NCI-H460 (cell line): ENCODE results near the gene TPI1. TPM values are rescaled to one million over a fixed set of nuclear protein-coding genes. Genes with fewer than 3 reads are reported as not detected.
"Not testable (repeated sequence)": the region's sequence is repeated elsewhere in the genome, so short reads cannot be mapped to it uniquely, and the experiment has no call there.

Experiments
- DNase-seq: peaks from one replicate; pipeline ENCODE4 v3.0.0-alpha.2; 2016; ENCODE audit warnings: low read depth; ENCODE audit errors: extremely low read depth
- total RNA-seq: library from RNA; depleted of rRNA; stranded (reverse); fragments of >200 nt; shearing (Covaris generic); gene quantifications from 2 replicates; pipeline ENCODE4 v1.2.3, GENCODE V29; 2014

The TPI1 gene
- total RNA-seq, 1 experiment from 2014 or later, result 885 TPM

DNA sequence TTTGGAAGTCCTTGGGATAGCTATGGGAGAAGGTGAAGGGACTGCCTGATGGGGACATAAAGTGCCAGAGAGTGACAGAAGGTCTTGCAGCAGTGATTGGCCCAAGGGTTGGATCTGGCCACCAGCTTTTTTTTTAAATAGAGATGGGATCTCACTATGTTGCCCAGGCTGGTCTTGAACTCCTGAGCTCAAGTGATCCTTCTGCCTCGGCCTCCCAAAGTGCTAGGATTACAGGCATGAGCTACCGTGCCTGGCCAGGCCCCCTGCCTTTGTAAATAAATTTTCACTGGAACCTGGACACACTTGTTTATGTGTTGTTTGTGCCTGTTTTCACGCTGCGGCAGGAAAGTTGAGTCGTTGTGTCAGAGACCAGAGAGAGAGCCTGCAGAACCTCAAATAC lies 2.0 kb upstream of the TPI1 start:
- DNase-seq, result not testable (repeated sequence)

GRCh38 chr12:6866163-6866919 lies 990 bp upstream of the TPI1 start:
- DNase-seq, result no peak

GRCh38 chr12:6866920-6867412 lies 365 bp upstream of the TPI1 start:
- DNase-seq, result no peak

GRCh38 chr12:6868211-6869048 lies 1.1 kb downstream of the TPI1 start:
- no peak for DNase-seq

GRCh38 chr12:6869049-6870021 lies 2.0 kb downstream of the TPI1 start:
- peak; percentile 58 for DNase-seq

DNA sequence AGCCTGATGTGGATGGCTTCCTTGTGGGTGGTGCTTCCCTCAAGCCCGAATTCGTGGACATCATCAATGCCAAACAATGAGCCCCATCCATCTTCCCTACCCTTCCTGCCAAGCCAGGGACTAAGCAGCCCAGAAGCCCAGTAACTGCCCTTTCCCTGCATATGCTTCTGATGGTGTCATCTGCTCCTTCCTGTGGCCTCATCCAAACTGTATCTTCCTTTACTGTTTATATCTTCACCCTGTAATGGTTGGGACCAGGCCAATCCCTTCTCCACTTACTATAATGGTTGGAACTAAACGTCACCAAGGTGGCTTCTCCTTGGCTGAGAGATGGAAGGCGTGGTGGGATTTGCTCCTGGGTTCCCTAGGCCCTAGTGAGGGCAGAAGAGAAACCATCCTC lies 3.0 kb downstream of the TPI1 start:
- DNase-seq, result not testable (repeated sequence)

DNA sequence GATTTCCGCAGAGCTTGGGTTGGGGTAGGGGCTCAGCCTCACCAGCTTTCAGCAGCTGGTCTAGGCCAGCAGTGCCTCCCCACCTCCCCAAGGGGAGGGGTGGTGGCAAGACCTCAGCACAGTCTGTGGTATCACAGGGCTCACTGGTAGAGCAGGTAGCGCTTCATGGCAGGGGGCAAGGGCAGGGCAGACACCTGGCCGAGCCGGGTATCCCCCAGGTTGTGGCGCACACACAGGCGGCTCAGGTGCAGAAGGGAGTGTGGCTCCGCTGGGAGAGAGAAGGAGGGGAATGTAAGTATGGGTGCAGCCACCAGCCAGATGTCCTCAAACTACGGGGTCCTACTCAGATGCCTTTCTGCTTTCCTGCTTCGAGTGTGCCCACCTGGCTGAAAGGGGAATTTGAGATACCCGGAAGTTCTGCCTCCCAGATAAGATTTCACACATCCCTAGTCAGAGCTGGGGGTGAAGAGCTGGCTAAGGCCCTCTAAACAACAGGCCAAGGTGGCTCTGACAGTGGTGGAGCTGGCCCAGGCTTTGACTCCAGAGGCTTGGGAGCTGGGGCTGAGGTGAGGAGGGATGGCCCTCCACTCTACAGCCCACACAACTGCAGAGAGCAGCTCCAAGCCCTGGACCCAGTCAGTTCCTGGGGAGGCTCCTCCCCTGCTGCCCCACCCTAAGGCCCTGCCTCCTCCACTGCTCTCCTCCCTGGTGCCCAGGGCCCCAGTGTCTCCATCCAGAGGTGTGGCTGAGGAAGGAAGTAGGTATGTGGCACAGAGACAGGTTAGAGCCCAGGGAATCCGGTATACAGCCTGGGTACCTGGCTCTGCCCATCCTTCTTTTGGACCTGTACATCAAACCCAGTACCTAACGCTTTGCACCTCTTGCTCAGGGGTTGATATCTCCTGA lies 4.0 kb downstream of the TPI1 start:
- no peak for DNase-seq

DNA sequence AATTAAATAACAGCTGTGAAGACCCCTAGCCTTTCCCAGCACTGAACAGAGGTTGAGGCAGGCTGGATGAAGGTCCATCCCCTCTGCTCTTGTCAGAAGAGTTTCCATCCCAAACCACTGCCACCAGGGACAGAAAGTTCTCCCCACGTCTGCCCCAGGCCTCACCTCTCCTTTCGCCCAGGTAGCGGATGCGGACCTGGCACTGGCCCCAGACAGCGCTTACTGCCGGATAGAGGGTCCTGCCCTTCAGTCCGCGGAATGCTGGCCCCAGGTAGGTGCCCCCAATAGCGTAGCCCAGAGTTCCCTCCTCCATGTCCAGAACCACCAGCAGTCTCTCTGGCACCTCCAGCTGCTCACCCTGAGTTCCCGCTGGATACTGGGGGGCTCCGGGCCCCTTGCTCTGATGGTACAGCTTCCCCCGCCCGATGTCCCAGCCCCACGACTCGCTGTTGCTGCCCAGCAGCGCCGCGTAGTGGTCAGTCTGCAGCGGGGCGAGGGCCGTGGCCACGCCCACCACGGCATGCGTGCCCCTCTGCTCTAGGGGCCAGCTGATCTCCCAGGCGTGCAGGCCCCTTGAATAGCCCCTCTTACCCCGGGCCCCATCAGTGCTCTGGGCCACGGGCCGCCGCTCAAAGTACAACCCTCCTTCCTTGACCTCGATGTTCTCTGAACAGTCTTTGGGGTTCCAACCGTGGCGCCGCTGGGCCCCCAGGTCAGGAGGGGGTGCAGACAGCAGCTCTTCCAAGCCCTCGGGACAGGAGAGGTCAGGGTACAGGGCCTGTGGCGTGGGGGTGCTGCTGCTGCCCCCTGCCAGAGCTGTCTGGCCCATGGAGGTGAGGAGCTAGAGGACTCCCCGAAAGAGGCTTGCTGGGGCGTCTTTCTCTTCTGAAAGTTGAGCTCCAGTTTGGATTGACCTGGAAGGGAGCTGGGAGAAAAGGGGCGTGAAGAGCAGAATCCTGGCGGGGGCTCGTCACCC lies 5.0 kb downstream of the TPI1 start:
- peak; percentile 62 for DNase-seq

DNA sequence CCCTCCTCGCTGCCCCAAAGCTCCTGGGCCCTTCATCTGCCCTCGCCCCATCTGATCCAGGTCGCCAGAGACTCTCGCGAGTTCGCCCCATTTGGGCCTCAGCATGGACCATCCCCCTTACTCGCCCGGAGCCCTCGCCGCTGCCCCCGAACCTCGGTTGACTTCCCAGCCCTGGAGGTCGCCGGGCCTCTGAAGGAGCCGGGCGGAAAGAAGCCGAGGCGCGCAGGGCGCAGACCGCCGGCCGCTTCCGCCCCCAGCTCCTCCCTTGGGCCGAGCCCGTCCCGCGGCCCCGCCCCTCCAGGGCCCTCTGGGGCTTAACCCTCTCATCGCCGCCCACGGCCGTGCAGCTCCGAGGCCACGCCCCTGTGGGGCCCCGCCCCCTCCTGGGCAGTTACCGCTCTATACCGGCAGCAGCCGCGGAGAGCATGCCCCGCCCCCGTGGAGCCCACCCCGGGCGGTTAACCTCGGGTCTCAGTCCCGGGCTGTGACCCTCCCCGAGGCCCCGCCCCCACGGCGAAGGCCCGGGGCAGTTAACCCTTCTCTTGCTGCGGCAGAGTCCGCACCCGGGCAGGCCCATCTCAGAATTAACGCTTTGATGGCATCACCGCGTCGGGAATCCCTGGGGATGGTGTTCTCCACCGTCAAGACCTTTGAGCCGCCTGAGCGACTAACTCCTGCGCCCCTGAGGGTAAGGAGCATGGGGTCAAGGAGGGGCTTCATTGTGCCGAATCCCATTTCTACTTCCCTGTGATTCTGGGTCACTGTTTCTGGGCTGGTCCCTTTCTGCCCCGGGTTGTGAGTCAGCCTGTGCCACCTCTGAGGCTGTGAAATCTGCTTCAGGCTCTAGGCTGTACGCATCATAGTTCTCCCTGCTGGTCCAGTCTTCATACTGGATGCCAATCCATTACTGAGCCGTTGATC lies 6.0 kb downstream of the TPI1 start, which contains the start of gene SPSB2:
TSS of gene SPSB2 (minus strand) at position 210 of the 921 bp plus-strand sequence. CDS start 402 bp downstream, outside the sequence.
- peak; percentile 87 for DNase-seq

DNA sequence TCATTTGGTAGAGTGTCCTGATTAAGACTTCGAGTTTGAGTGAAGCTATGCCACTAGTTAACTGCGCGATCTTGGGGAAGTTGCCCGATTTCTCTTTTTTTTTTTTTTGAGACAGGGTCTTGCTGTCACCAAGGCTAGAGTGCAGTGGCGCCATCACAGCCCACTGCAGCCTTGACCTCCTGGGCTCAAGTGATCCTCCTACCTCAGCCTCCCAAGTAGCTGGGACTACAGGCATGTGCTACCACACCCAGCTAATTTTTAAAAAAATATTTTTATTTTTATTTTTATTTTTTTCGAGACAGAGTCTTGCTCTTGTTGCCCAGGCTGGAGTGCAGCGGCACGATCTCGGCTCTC lies 6.7 kb downstream of the TPI1 start:
- not testable (repeated sequence) for DNase-seq

GRCh38 chr12:6879824-6880223 lies 12.5 kb downstream of the TPI1 start:
- DNase-seq, result not testable (repeated sequence)

DNA sequence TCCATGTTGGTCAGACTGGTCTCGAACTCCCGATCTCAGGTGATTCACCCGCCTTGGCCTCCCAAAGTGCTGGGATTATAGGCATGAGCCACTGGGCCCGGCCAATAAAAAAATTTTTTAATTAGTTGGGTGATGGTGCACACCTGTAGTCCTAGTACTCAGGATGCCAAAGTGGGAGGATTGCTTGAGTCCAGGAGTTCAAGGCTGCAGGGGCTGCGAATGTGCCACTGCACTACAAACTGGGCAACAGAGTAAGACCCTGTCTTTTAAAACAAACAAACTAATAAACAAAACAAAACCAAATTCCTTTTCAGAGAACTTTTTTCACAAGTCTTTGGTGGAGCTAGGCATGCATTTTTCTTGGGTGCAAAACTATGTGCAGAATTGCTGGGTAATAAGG lies 15.9 kb downstream of the TPI1 start:
- no peak for DNase-seq

GRCh38 chr12:6883683-6884082 lies 16.4 kb downstream of the TPI1 start:
- no peak for DNase-seq

- DNase-seq, result no peak
Measured at GRCh38 chr12:6884539-6884938, 17.2 kb downstream of the TPI1 start.

GRCh38 chr12:6886206-6886999 lies 19.1 kb downstream of the TPI1 start:
- DNase-seq, result not testable (repeated sequence)

GRCh38 chr12:6887460-6887859 lies 20.1 kb downstream of the TPI1 start:
- no peak for DNase-seq
